ENCODE data around the gene LHX8. TPM values are rescaled to one million over a fixed set of nuclear protein-coding genes. Genes with fewer than 3 reads are reported as not detected.

Gene LHX8
- total and polyA plus RNA-seq, 12 donors: not detected

DNA sequence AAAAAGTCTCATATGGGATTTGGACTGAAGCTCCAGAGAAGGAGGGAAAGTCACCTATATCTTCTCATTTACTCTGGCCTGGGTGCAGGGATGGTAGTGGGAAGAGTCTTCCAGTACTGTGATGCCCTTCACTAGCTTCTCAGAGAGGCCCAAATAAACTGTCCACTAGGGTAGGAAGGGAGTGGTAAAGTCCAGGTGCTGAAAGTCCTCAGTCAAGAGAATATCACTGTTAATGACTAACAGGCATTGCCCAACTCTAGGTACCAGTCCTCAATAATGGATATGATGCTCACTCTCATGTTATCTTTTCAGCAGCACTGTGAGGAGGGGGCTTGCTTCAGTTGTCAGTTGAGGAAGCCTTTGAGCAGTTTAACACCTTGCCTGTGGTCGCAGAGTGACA, 64.0 kb downstream of the LHX8 start:
- Histone ChIP-seq H3K9me3 (no peaks in the 10 kb centered on the region), H3K27ac (no peak overlapping the region), H3K27me3 (peaks cover 0 to 28% (median 3%) of the 10 kb centered on the region in 7 donors), H3K4me3 (no peak overlapping the region), H3K36me3 (no peaks in the 10 kb centered on the region), H3K4me1 (no peaks in the 10 kb centered on the region)
- WGBS, 2 donors: 46 to 49% methylated on average over 1 of the region's 1 CpG
- TF ChIP-seq, protein P1, sequence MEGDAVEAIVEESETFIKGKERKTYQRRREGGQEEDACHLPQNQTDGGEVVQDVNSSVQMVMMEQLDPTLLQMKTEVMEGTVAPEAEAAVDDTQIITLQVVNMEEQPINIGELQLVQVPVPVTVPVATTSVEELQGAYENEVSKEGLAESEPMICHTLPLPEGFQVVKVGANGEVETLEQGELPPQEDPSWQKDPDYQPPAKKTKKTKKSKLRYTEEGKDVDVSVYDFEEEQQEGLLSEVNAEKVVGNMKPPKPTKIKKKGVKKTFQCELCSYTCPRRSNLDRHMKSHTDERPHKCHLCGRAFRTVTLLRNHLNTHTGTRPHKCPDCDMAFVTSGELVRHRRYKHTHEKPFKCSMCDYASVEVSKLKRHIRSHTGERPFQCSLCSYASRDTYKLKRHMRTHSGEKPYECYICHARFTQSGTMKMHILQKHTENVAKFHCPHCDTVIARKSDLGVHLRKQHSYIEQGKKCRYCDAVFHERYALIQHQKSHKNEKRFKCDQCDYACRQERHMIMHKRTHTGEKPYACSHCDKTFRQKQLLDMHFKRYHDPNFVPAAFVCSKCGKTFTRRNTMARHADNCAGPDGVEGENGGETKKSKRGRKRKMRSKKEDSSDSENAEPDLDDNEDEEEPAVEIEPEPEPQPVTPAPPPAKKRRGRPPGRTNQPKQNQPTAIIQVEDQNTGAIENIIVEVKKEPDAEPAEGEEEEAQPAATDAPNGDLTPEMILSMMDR (IDR thresholded peaks at IDR 0.05): no peak
- no peak for DNase-seq
- intact Hi-C loops (cut with DNase I): loop anchor here in 1 of 10 donors (5.0 kb wide), 1 partner anchor 426 kb away; no protein-coding TSS in a partner anchor
- no peak for ATAC-seq

GRCh38 chr1:75198761-75199160, 64.6 kb downstream of the LHX8 start:
- Histone ChIP-seq H3K4me3 (no peak overlapping the region), H3K27me3 (peaks cover 0 to 28% (median 3%) of the 10 kb centered on the region in 7 donors), H3K9me3 (no peaks in the 10 kb centered on the region), H3K4me1 (no peaks in the 10 kb centered on the region), H3K36me3 (no peaks in the 10 kb centered on the region), H3K27ac (no peak overlapping the region)
- ATAC-seq: no peak
- intact Hi-C loops (cut with DNase I): loop anchor here in 1 of 10 donors (5.0 kb wide), 1 partner anchor 426 kb away; no protein-coding TSS in a partner anchor
- no peak for DNase-seq
- TF ChIP-seq, protein P1 (IDR thresholded peaks at IDR 0.05): no peak
- 89 to 93% methylated on average over 1 of the region's 1 CpG for WGBS, 2 donors

DNA sequence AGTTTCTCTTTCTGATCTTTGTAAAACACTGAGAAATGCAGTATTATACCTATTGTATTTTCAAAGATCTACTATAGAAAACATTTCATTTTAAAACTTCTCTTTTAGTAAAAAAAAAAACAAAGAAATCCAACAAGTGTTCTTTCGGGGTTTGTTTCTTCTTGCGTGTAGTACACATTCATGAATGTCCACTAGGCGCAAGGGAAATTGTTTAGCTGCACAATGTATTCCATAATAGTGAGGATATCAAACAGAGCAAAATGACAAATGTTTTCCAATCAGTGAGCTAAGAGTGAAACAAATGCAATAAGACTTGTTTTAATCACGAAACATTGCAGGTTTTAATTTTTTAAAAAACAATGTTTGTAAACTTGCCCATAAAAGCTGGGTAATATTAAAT, 68.6 kb downstream of the LHX8 start:
- intact Hi-C loops (cut with DNase I): loop anchor here in 7 of 10 donors (2.0 to 10.0 kb wide), 3 partner anchors 428 to 430 kb away; no protein-coding TSS in a partner anchor
- Histone ChIP-seq H3K27ac (no peak overlapping the region), H3K4me3 (no peak overlapping the region), H3K36me3 (no peaks in the 10 kb centered on the region), H3K27me3 (peaks cover 0 to 4% (median 0%) of the 10 kb centered on the region in 7 donors), H3K4me1 (no peaks in the 10 kb centered on the region), H3K9me3 (no peaks in the 10 kb centered on the region)
- 86 to 93% methylated on average over 4 of the region's 4 CpGs for WGBS, 2 donors
- TF ChIP-seq, protein P1 (IDR thresholded peaks at IDR 0.05): no peak
- no peak for ATAC-seq
- no peak for DNase-seq

DNA sequence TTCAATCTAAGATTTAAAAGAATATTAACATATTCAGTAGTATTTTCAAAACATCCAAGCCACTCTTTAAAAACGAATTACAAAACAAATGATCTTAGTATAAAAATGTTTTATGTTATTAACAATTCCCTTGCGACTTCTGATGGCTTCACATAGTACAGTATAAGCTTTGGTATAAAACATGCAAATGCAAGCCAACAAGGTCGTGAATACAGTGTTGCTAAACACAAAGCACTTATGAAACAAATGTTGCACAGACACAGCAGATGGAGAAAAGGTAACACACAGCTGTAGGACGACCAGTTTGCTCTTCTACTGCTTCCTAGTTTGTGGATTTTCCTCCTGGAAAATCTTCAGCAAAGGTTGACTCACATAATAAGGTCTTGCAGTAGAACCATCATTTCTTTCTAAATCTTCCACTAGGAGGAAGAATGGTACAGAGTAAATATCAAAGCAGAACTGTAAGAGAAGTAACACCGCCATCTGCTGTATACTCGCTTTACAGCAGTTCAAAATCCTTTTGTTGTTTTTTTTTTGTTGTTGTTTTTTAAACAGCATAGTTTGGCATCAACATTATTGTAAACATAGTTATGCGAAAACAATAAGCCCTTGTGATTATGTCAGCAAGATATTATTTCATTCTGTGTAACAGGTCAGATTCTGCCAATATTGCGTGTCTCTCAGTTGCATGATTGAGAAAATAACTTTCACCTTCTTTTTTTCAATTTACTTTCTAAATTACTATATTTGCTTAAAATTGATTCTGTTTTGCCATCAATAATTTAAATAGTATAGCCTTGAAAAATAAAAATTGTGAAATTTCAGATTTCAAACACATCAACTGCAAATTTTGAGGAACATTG, 69.5 kb downstream of the LHX8 start:
- WGBS, 2 donors: 29 to 32% methylated on average over 8 of the region's 8 CpGs
- intact Hi-C loops (cut with DNase I): loop anchor here in 8 of 10 donors (2.0 to 10.0 kb wide), 3 partner anchors 429 to 431 kb away; no protein-coding TSS in a partner anchor
- Histone ChIP-seq H3K4me3 (no peak overlapping the region), H3K27ac (no peak overlapping the region), H3K4me1 (no peaks in the 10 kb centered on the region), H3K27me3 (peaks cover 0 to 4% (median 0%) of the 10 kb centered on the region in 7 donors), H3K9me3 (no peaks in the 10 kb centered on the region), H3K36me3 (no peaks in the 10 kb centered on the region)
- ATAC-seq: peak in 1 of 8 donors; percentile 59
- no peak for DNase-seq
- TF ChIP-seq, protein P1 (IDR thresholded peaks at IDR 0.05): peak; percentile 33 to 72 (median 63)

Measured in heart right ventricle (tissue), 16 donors.